GM18498 (cell line): Measurements from ENCODE around the gene SRD5A1.
"Not testable (repeated sequence)": the region's sequence is repeated elsewhere in the genome, so short reads cannot be mapped to it uniquely, and the experiment has no call there.

Source experiments
- ATAC-seq: cut with Tn5 transposase; IDR thresholded peaks from one replicate; pipeline ENCODE4 v1.9.1; 2021; ENCODE audit warnings: mild to moderate bottlenecking, moderate library complexity; ENCODE audit not compliant: unreplicated experiment

SRD5A1 gene

GRCh38 chr5:6642655-6643054, 9.4 kb downstream of the SRD5A1 start:
- ATAC-seq = no peak

GRCh38 chr5:6644794-6645241, 11.6 kb downstream of the SRD5A1 start:
- ATAC-seq = no peak

GRCh38 chr5:6645571-6646362, 12.5 kb downstream of the SRD5A1 start:
- ATAC-seq = not testable (repeated sequence)

- ATAC-seq = no peak
These were observed 15.9 kb downstream of the SRD5A1 start for GRCh38 chr5:6649186-6649585.

- ATAC-seq = no peak
These were observed 16.4 kb downstream of the SRD5A1 start for GRCh38 chr5:6649681-6650080.

DNA sequence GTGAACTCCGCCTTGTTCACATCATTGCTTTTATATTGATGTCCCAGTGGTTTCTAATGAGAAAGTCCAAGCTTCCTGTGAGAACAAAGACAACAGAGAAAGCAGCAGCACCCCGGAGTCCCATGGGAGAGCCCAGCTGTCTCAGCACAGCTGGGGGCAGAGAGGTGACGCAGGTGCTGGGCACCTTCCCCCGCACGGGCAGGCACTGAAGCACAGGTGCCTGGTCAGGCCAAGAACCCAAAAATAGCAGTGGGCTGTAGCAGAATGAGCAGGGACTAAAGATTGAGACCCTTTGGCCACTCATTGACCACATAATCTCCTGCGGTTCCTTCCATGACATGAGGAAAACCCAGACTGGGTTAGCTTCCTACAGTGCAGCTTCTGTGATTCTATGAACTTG, 18.8 kb downstream of the SRD5A1 start:
- peak; percentile 94 for ATAC-seq

GRCh38 chr5:6655432-6655831, 22.2 kb downstream of the SRD5A1 start:
- no peak for ATAC-seq

DNA sequence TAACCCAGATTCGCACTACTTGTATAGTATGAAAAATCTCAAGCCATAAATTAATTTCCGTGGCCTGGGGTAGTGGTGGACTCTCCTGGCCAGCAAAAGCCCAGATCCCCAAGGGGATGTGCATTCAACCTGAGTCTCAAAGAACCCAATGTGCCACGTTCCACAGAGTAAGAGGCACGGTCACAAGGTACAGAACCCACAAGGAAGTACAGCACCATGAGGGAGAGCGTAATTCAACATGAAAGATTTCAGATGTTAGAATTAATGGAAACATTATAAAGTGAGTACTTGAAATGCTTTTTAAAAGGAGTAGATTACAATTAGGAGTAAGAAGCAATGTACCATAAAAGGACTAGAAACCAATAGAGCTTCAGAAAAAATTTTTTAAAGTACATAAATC, 23.4 kb downstream of the SRD5A1 start:
- no peak for ATAC-seq

GRCh38 chr5:6659941-6660684, 26.9 kb downstream of the SRD5A1 start:
- peak; percentile 84 for ATAC-seq

DNA sequence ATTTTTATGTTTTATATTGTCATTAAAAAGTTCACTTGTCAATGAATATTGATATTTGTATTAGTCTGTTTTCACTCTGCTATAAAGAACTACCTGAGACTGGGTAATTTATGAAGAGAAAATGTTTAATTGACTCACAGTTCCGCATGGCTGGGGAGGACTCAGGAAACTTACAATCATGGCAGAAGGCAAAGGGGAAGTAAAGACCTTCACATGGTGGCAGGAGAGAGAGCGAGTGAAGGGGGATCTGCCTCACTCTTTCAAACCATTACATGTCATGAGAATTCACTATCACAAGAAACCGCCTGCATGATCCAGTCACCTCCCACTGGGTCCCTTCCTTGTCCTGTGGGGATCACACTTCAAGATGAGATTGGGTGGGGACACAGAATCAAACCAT, 27.4 kb downstream of the SRD5A1 start:
- ATAC-seq = peak; percentile 47

DNA sequence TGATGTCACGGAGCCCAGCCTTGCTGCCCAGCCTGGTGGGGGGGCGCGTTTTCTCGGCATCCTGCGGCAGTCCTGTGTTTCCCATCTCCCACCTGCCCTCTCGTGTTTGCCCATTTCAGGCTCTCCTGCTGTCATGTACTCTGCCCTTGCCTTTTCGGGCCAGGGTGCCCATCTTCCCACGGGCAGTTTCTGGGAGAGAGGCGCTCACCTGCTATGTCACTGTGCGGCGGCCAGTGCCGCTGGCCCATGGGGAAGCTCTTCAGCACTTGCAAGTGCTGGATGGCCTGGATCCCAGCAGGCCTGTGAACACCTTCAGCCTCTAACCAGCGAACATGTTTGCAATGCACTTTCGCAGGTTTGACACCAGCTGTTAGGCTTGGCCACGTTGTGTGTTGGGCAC, 33.5 kb downstream of the SRD5A1 start:
- ATAC-seq = no peak

DNA sequence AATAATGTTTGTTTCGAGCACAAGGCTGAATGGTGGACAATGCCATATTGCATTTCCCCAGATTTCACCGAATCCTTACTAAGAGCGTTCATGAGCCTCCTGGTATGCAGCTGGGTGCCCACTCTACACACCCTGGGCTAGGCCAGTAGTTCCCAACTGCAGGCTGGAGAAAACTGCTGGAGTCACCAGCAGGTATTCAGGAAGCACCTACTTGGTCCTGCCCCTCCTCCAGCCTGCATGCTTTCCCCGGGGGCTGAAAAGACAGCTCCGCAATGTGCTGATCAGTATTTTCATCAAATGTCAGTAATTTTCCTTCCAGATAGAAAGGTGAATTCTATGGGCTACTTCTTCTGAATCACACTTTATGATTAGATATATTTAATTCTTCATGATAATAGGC, 34.4 kb downstream of the SRD5A1 start:
- no peak for ATAC-seq

DNA sequence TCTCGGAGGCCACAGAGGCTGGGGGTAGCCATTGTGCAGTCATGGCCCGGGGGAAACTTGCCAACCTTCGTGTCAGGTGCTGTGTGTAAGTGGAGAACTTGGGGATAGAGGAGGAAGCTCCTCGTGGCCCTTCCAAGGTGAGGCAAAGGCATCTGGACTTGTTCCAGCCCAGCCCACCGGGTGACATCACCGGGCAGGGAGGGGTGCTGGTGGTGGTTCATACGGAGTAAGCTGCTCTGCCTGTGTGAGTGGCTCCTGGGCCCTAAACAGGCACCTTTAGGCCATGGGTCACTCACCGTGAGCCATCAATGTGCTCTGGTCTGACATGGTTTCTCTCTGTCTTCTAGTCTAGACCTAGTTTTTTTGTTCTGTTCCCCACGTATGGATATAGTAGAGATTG, 35.5 kb downstream of the SRD5A1 start:
- ATAC-seq = not testable (repeated sequence)

GRCh38 chr5:6673031-6673430, 39.8 kb downstream of the SRD5A1 start:
- no peak for ATAC-seq

DNA sequence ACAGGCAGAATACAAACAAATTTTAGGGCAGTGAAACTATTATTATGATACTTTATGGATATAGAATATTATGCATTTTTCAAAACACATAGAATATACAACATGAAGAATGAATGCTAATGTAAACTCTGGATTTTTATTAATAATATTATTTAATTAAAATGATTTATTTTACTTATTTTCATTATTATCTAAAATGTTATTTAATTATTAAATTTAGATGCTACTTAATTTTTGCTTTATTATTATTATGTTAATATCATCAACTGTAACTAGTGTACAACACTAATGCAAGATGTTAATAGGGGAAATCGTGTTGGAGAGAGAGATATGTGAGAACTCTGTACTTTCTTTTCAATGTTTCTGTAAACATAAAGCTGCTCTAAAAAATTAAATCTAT, 40.7 kb downstream of the SRD5A1 start:
- no peak for ATAC-seq

DNA sequence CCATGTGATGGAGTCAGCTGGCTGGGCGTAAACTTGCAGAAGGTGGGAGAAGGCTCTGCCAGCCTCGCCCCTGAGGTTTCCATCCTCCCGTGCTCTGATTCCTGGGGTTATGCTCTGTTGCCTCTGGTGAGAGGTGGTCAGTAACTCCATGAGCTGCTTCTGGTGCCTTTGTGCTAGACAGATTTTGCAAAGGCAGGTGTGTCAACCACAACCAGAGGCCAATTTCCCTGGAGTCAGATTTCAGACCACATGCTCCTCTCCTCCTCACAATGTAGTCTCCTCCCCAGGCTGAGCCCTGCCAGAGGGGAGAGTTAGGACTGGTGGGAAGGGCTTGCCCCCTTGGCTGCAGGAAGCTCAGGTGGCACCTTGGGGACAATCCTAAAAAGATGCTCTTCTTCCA, 41.2 kb downstream of the SRD5A1 start:
- no peak for ATAC-seq

DNA sequence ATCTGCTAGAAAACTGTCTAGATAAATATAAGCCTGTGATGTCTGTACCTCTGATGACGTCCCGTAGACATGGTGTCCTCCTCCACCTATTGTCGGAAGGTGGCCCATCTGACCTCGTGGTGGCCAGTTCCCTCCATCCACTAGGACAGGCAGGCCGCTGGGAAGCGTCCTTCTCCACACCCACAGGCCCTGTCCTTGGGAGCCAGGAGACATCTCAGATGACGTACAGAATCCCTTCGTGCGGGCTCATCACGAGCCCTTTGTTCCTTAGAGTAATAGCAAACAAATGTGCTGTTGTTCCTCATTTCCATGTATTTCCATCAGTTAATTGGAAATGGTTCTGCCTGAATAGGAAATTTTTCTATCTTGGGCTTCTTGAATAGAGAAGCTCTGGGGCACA, 41.6 kb downstream of the SRD5A1 start:
- ATAC-seq = no peak

DNA sequence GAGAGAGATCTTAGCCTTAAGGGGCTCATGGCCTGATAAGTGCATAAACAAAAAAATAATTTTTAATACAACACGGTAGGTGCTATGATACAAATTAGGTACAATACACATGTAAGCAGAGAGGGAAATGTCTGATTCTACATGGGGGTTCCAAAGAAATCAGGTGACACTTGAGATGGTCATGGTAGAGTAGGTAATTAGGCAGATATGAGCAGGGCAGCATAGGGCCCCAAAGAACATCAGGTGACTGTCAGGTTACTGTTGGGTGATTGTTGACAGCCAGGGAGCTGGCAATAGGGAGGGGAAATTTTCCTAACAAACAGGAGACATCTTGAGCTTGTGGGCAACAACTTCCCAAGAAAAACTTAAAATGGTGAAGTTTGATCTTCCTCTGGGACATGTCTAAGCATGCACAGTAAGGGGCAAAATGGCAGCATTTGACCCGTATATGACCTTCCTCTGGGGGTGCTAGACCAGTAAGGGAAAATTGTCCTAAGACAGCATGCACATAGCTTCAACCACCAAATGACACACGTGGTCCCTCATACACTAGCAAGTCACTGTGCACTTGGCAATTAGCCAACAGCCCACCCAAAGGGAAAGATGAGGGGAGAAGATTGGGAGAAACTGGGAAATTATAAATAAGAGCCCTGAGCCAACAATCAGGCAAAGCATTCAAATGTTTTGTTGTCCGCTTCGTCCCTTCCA, 42.7 kb downstream of the SRD5A1 start:
- no peak for ATAC-seq

- ATAC-seq = no peak
These were observed 43.5 kb downstream of the SRD5A1 start for GRCh38 chr5:6676702-6677101.

DNA sequence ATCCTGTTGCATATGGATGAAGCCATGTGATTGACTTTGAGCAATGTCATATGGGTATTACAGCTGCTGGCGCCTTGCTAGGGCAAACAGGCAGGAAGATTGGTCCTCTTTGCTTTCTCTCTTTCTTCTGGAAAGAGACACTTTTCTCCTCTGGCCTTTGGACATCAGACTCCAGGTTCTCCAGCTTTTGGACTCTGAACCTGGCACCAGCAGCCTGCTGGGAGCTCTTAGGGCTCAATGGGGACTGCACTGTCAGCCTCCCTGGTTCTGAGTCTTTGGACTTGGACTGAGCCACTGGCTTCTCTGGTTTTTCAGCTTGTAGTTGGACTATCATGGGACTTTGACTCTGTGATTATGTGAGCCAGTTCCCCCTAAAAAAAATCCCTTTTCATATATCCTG, 45.1 kb downstream of the SRD5A1 start:
- ATAC-seq = no peak

DNA sequence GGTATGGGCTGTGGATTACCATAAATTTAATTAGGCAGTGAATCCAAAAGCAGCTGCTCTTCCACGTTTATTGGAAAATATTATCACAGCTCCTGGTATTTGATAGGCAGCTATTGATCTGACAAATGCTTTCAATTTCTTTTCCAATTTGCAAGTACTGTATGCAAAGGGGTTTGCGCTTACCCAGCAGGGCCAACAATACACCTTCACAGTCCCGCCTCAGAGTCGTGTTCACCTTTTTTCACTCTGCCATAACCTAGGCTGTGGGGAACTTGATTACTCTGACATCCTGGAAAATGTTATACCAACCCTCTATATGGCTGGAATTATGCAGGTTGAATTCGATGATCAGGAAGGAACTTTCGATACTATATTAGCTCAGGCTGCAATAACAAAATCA, 47.7 kb downstream of the SRD5A1 start:
- ATAC-seq = no peak

DNA sequence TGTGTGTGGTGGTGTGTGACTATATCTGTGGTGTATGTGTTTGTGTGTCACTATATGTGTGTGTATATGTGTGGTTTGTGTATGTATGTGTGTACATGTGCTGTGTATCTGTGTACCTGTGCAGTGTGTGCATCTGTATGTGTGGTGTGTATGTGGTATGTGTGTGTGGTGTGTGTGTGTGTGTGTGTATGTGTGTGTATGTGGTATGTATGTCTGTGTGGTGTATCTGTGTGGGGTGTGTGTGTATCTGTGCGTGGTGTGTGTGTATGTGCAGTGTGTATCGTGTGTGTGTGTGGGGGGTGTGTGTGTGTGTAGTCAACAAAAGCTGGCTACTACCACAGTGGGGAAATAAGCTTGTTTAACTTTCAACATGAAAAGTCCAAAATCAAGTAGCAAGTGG, 48.4 kb downstream of the SRD5A1 start:
- ATAC-seq = no peak
